ENCODE results near the gene LTF. TPM values are rescaled to one million over a fixed set of nuclear protein-coding genes. Genes with fewer than 3 reads are reported as not detected.
A peak's percentile ranks its signal among the peaks of the same experiment; 100 is the strongest.
"Not testable (repeated sequence)": the region's sequence is repeated elsewhere in the genome, so short reads cannot be mapped to it uniquely, and the experiment has no call there.

LTF gene
- total and polyA plus RNA-seq, 9 of the 15 experiments (the other 6 are each of a cell fraction or from before 2014, with no cell fraction given), result 0.07 TPM; not detected in 8

GRCh38 chr3:46433118-46433517 is 31.6 kb downstream of the LTF start:
- H2AFZ ChIP-seq (ENCODE audit: low read depth, low read length); ATAC-seq; BruUV-seq (replicated peaks); intact Hi-C loops (cut with micrococcal nuclease); H3K27ac ChIP-seq (ENCODE audit: extremely low read depth, low read depth, low read length); H4K20me1 ChIP-seq (replicated peaks; ENCODE audit: control insufficient read depth, insufficient read depth, low read length); H3K27me3 ChIP-seq (ENCODE audit: control insufficient read depth in 2 of 2, insufficient read depth in 2 of 2, low read length in 2 of 2); CTCF ChIA-PET (ENCODE audit: low intra/inter-chr PET ratio); H3K4me3 ChIP-seq; H3K36me3 ChIP-seq (ENCODE audit: control insufficient read depth, insufficient read depth, low read length); H3K4me2 ChIP-seq (ENCODE audit: insufficient read depth, low read length); H3K9me1 ChIP-seq (ENCODE audit: control insufficient read depth, insufficient read depth, low read length); in situ Hi-C loops (cut with MboI); H3K79me2 ChIP-seq (ENCODE audit: control insufficient read depth, insufficient read depth, low read length); H3K9ac ChIP-seq (ENCODE audit: insufficient read depth in 1 of 2, low read depth in 2 of 2, low read length in 2 of 2); H3K9me3 ChIP-seq (replicated peaks; ENCODE audit: control insufficient read depth, insufficient read depth, low read depth, low read length); TF ChIP-seq ID3 (CRISPR knock-in tag; IDR thresholded peaks at IDR 0.05): not testable (repeated sequence)
- peaks cover 0 to 11% of the 10 kb centered on the region in 2 experiments; a peak in 3 of 5 replicates for H3K4me1 ChIP-seq (replicated peaks in 1 of 2; ENCODE audit: control insufficient read depth in 2 of 2, insufficient read depth in 2 of 2, low read length in 2 of 2)
- POLR2A ChIA-PET, result interaction anchor here (0.6 to 1.2 kb wide), 2 partner anchors 19 to 23 kb away, joined by 3 to 4 read pairs; no protein-coding TSS in a partner anchor
- WGBS (ENCODE audit: insufficient coverage, low coverage, missing lambda C conversion rate), result 2% methylated on average over 4 of the region's 4 CpGs
- FAIRE-seq (peak; percentile 61), DNase-seq (ENCODE audit: extremely low read depth in 1 of 4, low spot score in 3 of 4) (peak in 1 of 4 experiments; percentile 51)
- TF ChIP-seq, protein P1, sequence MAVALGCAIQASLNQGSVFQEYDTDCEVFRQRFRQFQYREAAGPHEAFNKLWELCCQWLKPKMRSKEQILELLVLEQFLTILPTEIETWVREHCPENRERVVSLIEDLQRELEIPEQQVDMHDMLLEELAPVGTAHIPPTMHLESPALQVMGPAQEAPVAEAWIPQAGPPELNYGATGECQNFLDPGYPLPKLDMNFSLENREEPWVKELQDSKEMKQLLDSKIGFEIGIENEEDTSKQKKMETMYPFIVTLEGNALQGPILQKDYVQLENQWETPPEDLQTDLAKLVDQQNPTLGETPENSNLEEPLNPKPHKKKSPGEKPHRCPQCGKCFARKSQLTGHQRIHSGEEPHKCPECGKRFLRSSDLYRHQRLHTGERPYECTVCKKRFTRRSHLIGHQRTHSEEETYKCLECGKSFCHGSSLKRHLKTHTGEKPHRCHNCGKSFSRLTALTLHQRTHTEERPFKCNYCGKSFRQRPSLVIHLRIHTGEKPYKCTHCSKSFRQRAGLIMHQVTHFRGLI (CRISPR knock-in tag; IDR thresholded peaks at IDR 0.05), result peak; percentile 81
- TF ChIP-seq ELF4 (CRISPR knock-in tag; IDR thresholded peaks at IDR 0.05) (peak; percentile 48; the same call in 1 of the 2 replicates), ZNF589 (CRISPR knock-in tag; IDR thresholded peaks at IDR 0.05; ENCODE audit: low read depth) (peak; percentile 93), HIVEP1 (CRISPR knock-in tag; IDR thresholded peaks at IDR 0.05) (peak; percentile 73; the same call in 1 of the 2 replicates), HDAC3 (IDR thresholded peaks at IDR 0.05; ENCODE audit: borderline replicate concordance, partially characterized antibody) (peak; percentile 33), CCNT2 (IDR thresholded peaks at IDR 0.05; ENCODE audit: borderline replicate concordance, extremely low read depth, insufficient read length, low read depth, low read length) (peak; percentile 69), SMAD4 (CRISPR knock-in tag; conservative IDR thresholded peaks at IDR 0.05) (peak; percentile 84), ZKSCAN8 (CRISPR knock-in tag; IDR thresholded peaks at IDR 0.05) (peak; percentile 87; the same call in 1 of the 2 replicates), GATA2 (CRISPR knock-in tag; IDR thresholded peaks at IDR 0.05) (peak; percentile 56; the same call in 1 of the 2 replicates), ERF (CRISPR knock-in tag; IDR thresholded peaks at IDR 0.05) (0 out of 2 replicates have a peak, but pooled peaks have one; percentile 34), RNF2 (IDR thresholded peaks at IDR 0.05) (0 out of 2 replicates have a peak, but pooled peaks have one; percentile 25), ARID1B (IDR thresholded peaks at IDR 0.05) (peak; percentile 87), ID3 (tag; IDR thresholded peaks at IDR 0.05) (0 out of 2 replicates have a peak, but pooled peaks have one; percentile 34), ZNF134 (CRISPR knock-in tag; conservative IDR thresholded peaks at IDR 0.05) (peak; percentile 70), EP300 (IDR thresholded peaks at IDR 0.05; ENCODE audit: low read length) (peak; percentile 51), ZNF395 (CRISPR knock-in tag; IDR thresholded peaks at IDR 0.05) (peak; percentile 79)
- TF ChIP-seq, protein P2, sequence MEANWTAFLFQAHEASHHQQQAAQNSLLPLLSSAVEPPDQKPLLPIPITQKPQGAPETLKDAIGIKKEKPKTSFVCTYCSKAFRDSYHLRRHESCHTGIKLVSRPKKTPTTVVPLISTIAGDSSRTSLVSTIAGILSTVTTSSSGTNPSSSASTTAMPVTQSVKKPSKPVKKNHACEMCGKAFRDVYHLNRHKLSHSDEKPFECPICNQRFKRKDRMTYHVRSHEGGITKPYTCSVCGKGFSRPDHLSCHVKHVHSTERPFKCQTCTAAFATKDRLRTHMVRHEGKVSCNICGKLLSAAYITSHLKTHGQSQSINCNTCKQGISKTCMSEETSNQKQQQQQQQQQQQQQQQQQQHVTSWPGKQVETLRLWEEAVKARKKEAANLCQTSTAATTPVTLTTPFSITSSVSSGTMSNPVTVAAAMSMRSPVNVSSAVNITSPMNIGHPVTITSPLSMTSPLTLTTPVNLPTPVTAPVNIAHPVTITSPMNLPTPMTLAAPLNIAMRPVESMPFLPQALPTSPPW (CRISPR knock-in tag; IDR thresholded peaks at IDR 0.05), result peak; percentile 77; the same call in 1 of the 2 replicates

Measured in K562 (cell line).